ENCODE data around the gene TMEM74B.

Gene TMEM74B

DNA sequence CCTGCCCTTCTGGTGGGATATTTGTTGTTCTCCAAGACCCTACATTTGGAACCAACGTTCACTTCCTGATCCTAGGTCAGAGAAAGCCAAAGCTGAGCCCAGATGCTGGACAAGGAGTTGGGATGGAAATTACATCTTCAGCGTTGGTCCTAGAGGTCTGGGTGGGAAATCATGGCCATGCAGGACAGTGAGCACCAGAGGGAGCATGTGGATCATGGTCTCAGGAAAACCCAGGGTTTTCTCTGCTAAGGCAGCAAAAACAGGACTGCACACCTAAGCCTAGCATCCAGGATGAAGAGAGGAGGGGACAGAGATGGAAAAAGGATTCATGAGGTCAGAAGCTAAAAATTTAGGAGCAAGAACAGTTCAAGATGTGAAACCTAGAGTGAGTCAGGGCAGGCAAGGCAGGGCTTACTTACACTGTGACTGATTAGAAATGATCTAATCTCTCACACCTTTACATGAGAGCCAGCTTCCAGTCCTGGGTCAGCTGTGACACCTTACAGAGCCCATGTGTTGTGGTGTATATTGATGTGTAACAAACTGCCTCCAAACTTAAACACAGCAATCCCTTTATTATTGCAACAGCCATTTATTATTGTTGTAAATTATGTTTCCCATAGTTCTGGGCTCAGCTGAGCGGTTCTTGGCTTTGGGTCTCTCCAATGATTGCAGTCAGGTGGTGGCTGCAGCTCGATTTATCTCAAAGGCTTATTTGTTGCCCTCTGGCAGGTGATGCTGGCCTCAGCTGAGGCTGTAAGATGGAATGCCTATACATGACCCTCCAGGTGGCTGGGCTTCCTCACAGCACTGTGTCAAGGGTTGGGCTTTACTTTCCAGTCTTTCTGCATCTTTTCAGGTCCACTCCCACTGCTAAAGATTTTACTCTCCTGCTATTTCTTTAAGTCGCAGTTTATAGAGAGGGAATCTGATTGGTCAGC lies 24.9 kb upstream of the TMEM74B start:
- Mint-ChIP-seq H3K4me1 (peaks cover 7% of the 10 kb centered on the region), H3K36me3 (no peaks in the 10 kb centered on the region), H3K27ac (no peak overlapping the region), H3K27me3 (no peaks in the 10 kb centered on the region), H3K4me3 (no peak overlapping the region), H3K9me3 (no peaks in the 10 kb centered on the region)

- Mint-ChIP-seq H3K9me3 (no peaks in the 10 kb centered on the region), H3K36me3 (no peaks in the 10 kb centered on the region), H3K27ac (no peak overlapping the region), H3K4me1 (no peaks in the 10 kb centered on the region), H3K4me3 (no peak overlapping the region), H3K27me3 (no peaks in the 10 kb centered on the region)
Measured at GRCh38 chr20:1207293-1207878, 22.6 kb upstream of the TMEM74B start.

- Mint-ChIP-seq H3K27ac (no peak overlapping the region), H3K4me3 (no peak overlapping the region), H3K27me3 (no peaks in the 10 kb centered on the region), H3K4me1 (no peaks in the 10 kb centered on the region), H3K9me3 (no peaks in the 10 kb centered on the region), H3K36me3 (no peaks in the 10 kb centered on the region)
Measured at GRCh38 chr20:1206366-1207148, 21.8 kb upstream of the TMEM74B start.

DNA sequence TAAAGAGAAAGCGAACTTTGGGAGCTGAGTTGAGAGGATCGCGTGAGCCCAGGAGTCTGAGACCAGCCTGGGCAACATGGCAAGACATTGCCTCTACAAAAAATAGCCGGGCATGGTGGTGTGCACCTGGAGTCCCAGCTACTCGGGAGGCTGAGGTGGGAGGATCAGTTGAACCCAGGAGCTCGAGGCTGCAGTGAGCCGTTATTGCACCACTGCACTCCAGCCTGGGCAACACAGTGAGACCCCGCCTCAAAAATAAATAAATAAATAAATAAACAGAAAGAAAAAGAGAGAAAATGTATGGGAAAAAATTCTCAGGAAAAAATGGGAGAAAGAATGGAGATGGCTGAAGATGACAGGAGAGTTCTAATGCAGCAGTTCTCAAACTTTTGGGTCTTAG lies 21.0 kb upstream of the TMEM74B start:
- no peaks in the 10 kb centered on the region for H3K9me3 Mint-ChIP-seq
- no peak overlapping the region for H3K4me3 Mint-ChIP-seq
- H3K4me1 Mint-ChIP-seq: no peaks in the 10 kb centered on the region
- H3K27ac Mint-ChIP-seq: no peak overlapping the region
- no peaks in the 10 kb centered on the region for H3K27me3 Mint-ChIP-seq
- no peaks in the 10 kb centered on the region for H3K36me3 Mint-ChIP-seq

DNA sequence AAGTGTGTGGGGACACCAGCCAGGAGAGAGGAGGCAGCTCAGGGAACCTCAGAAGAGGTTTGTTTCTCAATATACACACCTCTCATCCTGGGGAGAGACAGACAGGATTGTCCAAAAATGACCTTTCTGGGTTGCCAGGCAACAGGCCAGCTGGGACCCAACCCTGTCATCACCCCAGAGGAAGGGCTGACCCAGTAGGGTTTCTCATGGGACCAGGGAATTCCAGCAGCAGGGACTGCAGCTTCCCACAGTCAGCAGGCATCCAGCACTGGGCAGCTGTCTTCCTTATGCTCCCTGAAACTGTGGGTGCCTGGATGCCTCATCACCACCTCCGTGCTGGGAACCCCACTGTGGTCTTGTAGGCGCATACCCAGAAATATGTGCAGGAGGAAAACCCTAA lies 19.8 kb upstream of the TMEM74B start:
- no peaks in the 10 kb centered on the region for H3K27me3 Mint-ChIP-seq
- H3K4me3 Mint-ChIP-seq: no peak overlapping the region
- H3K9me3 Mint-ChIP-seq: no peaks in the 10 kb centered on the region
- no peaks in the 10 kb centered on the region for H3K36me3 Mint-ChIP-seq
- H3K27ac Mint-ChIP-seq: no peak overlapping the region
- H3K4me1 Mint-ChIP-seq: peaks cover 9% of the 10 kb centered on the region

DNA sequence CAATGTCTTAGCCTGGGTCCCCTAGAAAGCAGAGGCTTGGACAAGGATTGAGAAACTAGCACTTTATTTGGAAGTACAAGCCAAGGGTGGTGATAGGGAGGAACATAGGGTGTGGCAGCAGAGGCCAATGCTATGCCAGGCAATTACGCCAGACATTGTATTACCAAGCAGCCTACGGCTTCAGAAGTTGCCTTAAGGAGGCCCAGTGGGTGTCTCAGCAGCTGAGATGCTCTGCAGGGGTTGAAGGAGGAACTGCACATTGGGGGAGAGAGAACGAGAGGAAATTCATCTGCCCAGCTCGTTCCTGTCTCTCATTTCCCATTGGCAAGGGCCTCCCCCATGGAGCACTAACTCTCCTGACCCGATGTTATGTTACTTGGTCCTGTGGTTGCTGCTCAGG lies 19.3 kb upstream of the TMEM74B start:
- Mint-ChIP-seq H3K27me3 (no peaks in the 10 kb centered on the region), H3K27ac (no peak overlapping the region), H3K9me3 (no peaks in the 10 kb centered on the region), H3K36me3 (no peaks in the 10 kb centered on the region), H3K4me1 (peaks cover 9% of the 10 kb centered on the region), H3K4me3 (no peak overlapping the region)

DNA sequence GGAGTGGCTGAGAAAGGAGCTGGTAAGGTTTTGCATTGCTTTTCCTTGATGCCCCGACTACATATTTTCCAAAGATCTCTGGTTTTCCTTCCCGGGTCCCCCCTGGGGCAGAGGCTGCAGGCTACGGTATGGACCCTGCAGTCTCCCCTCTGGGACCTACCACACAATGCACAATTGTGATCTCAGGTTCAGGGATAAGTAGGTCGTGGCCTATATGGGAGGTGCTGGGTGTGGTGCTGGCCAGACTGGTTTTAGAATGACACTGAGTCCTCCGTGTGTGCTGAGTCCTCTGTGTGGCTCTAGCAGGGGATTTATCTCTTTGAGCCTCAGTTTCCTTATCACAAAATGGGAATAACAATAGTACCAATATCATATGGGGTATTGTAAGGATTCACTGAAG lies 18.8 kb upstream of the TMEM74B start:
- Mint-ChIP-seq H3K36me3 (no peaks in the 10 kb centered on the region), H3K4me1 (peaks cover 9% of the 10 kb centered on the region), H3K4me3 (no peak overlapping the region), H3K27me3 (no peaks in the 10 kb centered on the region), H3K9me3 (no peaks in the 10 kb centered on the region), H3K27ac (no peak overlapping the region)

DNA sequence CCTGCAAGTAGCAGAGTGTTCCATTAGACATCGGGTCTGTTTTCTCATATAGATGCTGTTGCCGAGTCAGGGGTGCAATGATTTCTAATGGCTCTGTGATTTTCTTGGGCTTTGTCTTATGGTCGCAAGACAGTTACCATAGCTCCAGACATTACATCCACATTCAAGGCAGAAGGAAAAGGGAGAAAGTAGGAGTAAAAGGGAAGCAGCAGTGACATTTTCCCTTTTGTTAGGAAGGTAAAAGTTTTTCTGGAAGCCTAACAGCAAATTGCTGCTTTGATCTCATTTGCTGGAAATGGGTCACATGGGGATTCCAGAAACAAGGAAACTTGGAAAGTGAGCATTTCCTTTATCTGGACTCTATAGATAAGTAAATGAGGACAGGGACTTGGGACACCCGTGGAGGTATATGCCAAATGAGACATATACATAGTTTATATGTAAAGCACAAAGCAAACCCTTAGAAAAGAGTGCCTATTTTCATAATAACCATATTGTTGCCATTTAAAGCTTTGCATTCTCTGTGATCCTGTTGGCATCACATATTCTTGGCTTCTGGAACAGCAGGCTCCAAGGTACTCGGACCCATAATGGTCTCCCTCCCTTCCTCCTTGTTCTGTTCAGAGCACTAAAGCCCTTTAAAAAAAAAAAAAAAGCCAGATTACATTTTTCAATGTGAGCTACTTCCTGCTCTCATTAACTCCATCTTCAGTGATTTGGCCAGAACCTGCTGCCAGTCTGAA lies 18.2 kb upstream of the TMEM74B start, which contains the start of gene C20orf202:
Gene C20orf202, plus strand, starts transcription at position 693 of the 743 bp plus-strand sequence. CDS start 132 bp downstream, outside the sequence.
- no peaks in the 10 kb centered on the region for H3K36me3 Mint-ChIP-seq
- H3K4me3 Mint-ChIP-seq: no peak within 1 kb of the TSS
- peaks cover 9% of the 10 kb centered on the region for H3K4me1 Mint-ChIP-seq
- H3K27ac Mint-ChIP-seq: no peak within 1 kb of the TSS
- H3K27me3 Mint-ChIP-seq: no peaks in the 10 kb centered on the region
- H3K9me3 Mint-ChIP-seq: no peaks in the 10 kb centered on the region

- peaks cover 9% of the 10 kb centered on the region for H3K4me1 Mint-ChIP-seq
- H3K36me3 Mint-ChIP-seq: no peaks in the 10 kb centered on the region
- H3K4me3 Mint-ChIP-seq: no peak overlapping the region
- peak overlapping the region; percentile 4 for H3K27ac Mint-ChIP-seq
- no peaks in the 10 kb centered on the region for H3K27me3 Mint-ChIP-seq
- H3K9me3 Mint-ChIP-seq: no peaks in the 10 kb centered on the region
Measured at GRCh38 chr20:1199964-1200363, 15.2 kb upstream of the TMEM74B start.

- H3K27ac Mint-ChIP-seq: no peak overlapping the region
- H3K27me3 Mint-ChIP-seq: no peaks in the 10 kb centered on the region
- no peaks in the 10 kb centered on the region for H3K36me3 Mint-ChIP-seq
- H3K4me1 Mint-ChIP-seq: peaks cover 9% of the 10 kb centered on the region
- no peaks in the 10 kb centered on the region for H3K9me3 Mint-ChIP-seq
- H3K4me3 Mint-ChIP-seq: no peak overlapping the region
Measured at GRCh38 chr20:1199212-1199873, 14.6 kb upstream of the TMEM74B start.

DNA sequence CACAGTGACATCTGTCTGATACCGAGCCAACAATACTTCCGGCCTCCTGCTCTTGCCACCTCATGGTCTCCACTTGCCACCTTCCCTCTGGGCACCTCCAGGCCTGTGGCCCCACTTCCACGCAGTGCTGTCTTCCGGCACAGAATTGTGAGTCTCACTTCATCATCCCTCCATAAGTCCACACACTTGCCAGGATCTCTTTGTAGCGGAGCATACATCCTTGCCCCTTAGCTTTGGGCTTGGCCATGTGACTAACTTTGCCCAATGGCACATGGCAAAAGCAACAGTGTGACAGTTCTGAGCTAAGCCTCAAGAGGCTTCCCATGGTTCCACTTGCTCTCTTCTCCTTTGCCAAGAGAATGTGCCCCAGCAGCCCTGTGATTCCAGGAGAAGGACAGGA lies 14.0 kb upstream of the TMEM74B start:
- peaks cover 9% of the 10 kb centered on the region for H3K4me1 Mint-ChIP-seq
- H3K36me3 Mint-ChIP-seq: no peaks in the 10 kb centered on the region
- H3K27me3 Mint-ChIP-seq: no peaks in the 10 kb centered on the region
- no peaks in the 10 kb centered on the region for H3K9me3 Mint-ChIP-seq
- no peak overlapping the region for H3K4me3 Mint-ChIP-seq
- H3K27ac Mint-ChIP-seq: no peak overlapping the region

- no peaks in the 10 kb centered on the region for H3K9me3 Mint-ChIP-seq
- H3K27me3 Mint-ChIP-seq: no peaks in the 10 kb centered on the region
- no peak overlapping the region for H3K4me3 Mint-ChIP-seq
- no peak overlapping the region for H3K27ac Mint-ChIP-seq
- H3K36me3 Mint-ChIP-seq: no peaks in the 10 kb centered on the region
- H3K4me1 Mint-ChIP-seq: peaks cover 9% of the 10 kb centered on the region
Measured at GRCh38 chr20:1197801-1198200, 13.0 kb upstream of the TMEM74B start.

GRCh38 chr20:1196634-1197033 lies 11.9 kb upstream of the TMEM74B start:
- Mint-ChIP-seq H3K4me3 (no peak overlapping the region), H3K9me3 (no peaks in the 10 kb centered on the region), H3K4me1 (peaks cover 9% of the 10 kb centered on the region), H3K27me3 (no peaks in the 10 kb centered on the region), H3K27ac (no peak overlapping the region), H3K36me3 (no peaks in the 10 kb centered on the region)

DNA sequence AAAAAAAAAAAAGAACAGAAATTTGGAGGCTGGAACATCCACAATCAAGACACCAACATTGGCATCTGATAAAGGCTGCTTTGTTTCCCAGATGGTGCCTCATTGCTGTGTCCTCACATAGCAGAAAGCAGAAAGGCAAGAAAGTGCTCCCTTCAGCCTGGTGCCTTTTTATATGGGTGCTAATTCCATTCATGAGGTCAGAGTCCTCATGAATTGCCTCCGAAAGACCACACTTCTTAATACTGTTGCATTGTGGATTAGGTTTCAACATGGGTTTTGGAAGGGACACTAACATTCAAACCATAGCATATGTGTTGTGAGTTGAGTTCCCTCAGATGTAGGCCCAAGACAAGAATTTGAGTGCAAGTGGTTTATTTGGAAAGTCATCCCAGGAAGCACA lies 10.4 kb upstream of the TMEM74B start:
- no peak overlapping the region for H3K4me3 Mint-ChIP-seq
- H3K9me3 Mint-ChIP-seq: no peaks in the 10 kb centered on the region

GRCh38 chr20:1191299-1191698 lies 6.5 kb upstream of the TMEM74B start:
- H3K36me3 Mint-ChIP-seq: no peaks in the 10 kb centered on the region

More for the DNA sequence above, 10.4 kb upstream of the TMEM74B start:
- Mint-ChIP-seq H3K4me1 (peaks cover 6% of the 10 kb centered on the region), H3K27me3 (no peaks in the 10 kb centered on the region), H3K36me3 (no peaks in the 10 kb centered on the region), H3K27ac (no peak overlapping the region)

More at GRCh38 chr20:1191299-1191698, 6.5 kb upstream of the TMEM74B start:
- H3K9me3 Mint-ChIP-seq: no peaks in the 10 kb centered on the region
- no peak overlapping the region for H3K4me3 Mint-ChIP-seq
- no peak overlapping the region for H3K27ac Mint-ChIP-seq
- no peaks in the 10 kb centered on the region for H3K27me3 Mint-ChIP-seq
- no peaks in the 10 kb centered on the region for H3K4me1 Mint-ChIP-seq
